ENCODE measurements around the gene PAFAH1B1.

The PAFAH1B1 gene

DNA sequence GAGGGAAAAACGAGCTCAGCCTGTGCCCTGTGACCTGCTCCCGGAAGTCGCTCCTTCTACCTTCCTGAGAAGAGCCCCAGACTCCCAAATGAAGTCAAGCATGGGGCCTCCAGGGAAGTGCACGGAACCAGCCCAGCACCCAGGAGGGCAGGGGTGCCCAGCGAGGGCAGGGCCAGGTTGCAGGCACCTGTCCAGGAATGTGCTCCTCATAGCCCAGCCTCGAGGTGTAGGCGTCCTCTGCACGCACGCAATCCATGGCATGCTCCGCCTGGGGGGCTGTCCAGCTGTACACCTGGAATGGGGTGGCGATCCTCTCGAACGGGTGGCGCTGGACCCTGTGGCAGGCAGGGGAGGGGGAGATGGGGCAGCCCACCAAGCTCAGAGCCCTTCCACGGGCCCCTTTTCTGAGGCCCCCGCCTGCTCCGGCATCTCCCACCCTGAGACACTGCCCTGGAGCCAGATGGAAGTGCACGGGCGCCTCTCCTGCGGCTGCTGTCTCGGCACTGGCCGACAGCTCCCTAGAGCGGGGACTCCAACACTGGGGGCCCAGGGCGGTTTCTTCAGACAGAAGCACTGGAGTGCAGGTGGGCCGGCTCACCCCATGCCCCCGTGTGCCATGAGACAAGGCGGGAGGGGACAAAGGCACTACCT is 107.2 kb downstream of the PAFAH1B1 start:
- peaks cover 30% of the 10 kb centered on the region for H3K79me2 ChIP-seq (ENCODE audit: control insufficient read depth, low read length)
- H4K20me1 ChIP-seq (ENCODE audit: control insufficient read depth, insufficient read depth, low read depth, low read length), result peaks cover 13% of the 10 kb centered on the region
- H3K9me2 ChIP-seq (replicated peaks; ENCODE audit: control insufficient read depth, low read length), result no peaks in the 10 kb centered on the region
- no peaks in the 10 kb centered on the region for H3F3A ChIP-seq (ENCODE audit: control insufficient read depth, insufficient read depth)
- no peaks in the 10 kb centered on the region for H3K9me3 ChIP-seq (ENCODE audit: control insufficient read depth, insufficient read depth, low read length)
- H3K36me3 ChIP-seq (ENCODE audit: control insufficient read depth, low read length), result peaks cover 91% of the 10 kb centered on the region
- no peak overlapping the region for H3K27ac ChIP-seq (ENCODE audit: low read depth, low read length)
- H3K4me3 ChIP-seq (ENCODE audit: low read length), result no peak overlapping the region
- TF ChIP-seq, protein P1, sequence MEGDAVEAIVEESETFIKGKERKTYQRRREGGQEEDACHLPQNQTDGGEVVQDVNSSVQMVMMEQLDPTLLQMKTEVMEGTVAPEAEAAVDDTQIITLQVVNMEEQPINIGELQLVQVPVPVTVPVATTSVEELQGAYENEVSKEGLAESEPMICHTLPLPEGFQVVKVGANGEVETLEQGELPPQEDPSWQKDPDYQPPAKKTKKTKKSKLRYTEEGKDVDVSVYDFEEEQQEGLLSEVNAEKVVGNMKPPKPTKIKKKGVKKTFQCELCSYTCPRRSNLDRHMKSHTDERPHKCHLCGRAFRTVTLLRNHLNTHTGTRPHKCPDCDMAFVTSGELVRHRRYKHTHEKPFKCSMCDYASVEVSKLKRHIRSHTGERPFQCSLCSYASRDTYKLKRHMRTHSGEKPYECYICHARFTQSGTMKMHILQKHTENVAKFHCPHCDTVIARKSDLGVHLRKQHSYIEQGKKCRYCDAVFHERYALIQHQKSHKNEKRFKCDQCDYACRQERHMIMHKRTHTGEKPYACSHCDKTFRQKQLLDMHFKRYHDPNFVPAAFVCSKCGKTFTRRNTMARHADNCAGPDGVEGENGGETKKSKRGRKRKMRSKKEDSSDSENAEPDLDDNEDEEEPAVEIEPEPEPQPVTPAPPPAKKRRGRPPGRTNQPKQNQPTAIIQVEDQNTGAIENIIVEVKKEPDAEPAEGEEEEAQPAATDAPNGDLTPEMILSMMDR (IDR thresholded peaks at IDR 0.05; ENCODE audit: low read depth, low read length, poor library complexity, severe bottlenecking), result no peak
- TF ChIP-seq EZH2phosphoT487 (IDR thresholded peaks at IDR 0.05; ENCODE audit: borderline replicate concordance, low read length), result no peak
- no peaks in the 10 kb centered on the region for H3K4me1 ChIP-seq (ENCODE audit: control insufficient read depth, low read length)
- H3K4me2 ChIP-seq (ENCODE audit: low read length), result no peak overlapping the region
- no peaks in the 10 kb centered on the region for H3K27me3 ChIP-seq (ENCODE audit: control insufficient read depth, low read length)

DNA sequence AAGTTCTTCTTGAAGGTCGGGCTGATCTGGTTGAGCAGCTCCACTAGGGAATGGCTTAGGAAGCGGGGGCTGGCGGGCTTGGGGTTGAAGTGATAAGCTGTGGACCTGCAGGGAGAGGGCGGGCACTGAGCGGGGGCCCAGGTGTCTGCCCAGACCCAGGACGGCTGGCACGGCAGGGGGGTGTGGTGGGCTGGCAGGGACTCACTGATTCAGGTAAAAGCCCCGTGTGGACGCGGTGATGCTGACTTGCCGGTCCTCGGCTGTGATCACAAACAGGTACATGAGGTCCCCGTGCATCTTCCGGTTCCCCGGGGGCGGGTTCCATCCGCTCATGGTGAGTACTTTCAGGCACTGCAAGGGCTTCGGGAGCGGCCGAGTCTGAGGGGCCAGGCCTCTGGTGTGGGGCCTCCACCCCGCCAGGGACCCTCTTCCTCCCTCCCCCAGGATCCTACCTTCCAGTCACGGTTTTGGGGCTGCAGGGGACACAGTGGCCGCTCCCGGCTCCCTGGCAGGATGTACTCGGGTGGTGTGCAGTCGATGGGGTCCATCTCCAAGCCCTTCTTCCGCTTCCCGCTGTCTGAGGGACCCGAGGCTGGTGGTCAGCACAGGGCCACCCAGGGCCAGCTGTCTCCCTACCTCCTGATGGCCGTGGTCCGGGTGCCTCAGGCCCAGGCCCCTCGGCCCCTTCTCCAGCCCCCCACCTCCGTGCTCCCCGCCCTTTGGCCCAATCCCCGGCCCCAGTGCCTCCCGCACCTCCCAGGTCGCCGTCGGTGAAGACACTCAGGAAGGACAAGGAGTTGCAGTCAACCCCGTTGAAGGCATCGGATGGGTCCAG is 107.9 kb downstream of the PAFAH1B1 start:
- H3K36me3 ChIP-seq (ENCODE audit: control insufficient read depth, low read length), result peaks cover 88% of the 10 kb centered on the region

DNA sequence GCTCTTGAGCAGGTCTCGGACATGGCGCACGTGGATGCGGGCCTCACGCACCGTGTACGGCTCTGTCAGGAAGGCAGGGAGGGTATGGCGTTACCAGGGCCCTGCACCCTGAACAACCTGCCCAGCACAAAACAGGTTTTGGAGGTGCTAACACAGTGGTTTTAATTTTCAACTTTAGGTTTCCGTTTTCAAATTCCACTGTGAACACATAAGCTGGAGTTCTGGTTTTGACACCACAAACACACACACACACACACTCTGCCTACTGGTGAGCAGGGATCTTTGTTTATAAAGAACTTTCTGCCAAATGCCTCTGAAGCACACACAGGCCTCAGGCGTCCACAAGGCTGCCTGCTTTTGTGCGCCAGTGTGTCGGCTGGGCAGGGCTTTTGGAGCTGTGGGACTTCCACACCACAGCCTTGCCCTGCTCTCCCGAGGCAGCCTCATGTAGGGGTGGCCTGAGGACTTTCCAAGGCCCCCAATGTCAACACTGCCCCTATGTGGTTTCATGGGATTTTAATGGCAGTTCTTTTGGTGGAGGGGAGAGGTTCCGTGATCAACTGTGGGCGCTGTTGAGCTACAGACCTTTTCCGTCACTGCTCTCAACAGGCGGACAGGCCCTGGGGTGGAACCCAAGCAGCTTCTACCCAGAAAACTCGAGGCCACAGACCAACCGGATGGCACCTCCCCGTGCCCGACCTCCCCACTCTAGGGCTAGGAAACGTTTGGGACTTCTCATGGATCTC is 108.7 kb downstream of the PAFAH1B1 start:
- Histone ChIP-seq H3K27me3 (ENCODE audit: control insufficient read depth, low read length) (no peaks in the 10 kb centered on the region), H4K20me1 (ENCODE audit: control insufficient read depth, insufficient read depth, low read depth, low read length) (peaks cover 18% of the 10 kb centered on the region), H3K9me2 (replicated peaks; ENCODE audit: control insufficient read depth, low read length) (no peaks in the 10 kb centered on the region), H3K79me2 (ENCODE audit: control insufficient read depth, low read length) (peaks cover 46% of the 10 kb centered on the region), H3K27ac (ENCODE audit: low read depth, low read length) (no peak overlapping the region), H3K4me1 (ENCODE audit: control insufficient read depth, low read length) (no peaks in the 10 kb centered on the region), H3K4me3 (ENCODE audit: low read length) (no peak overlapping the region), H3K4me2 (ENCODE audit: low read length) (no peak overlapping the region), H3K9me3 (ENCODE audit: control insufficient read depth, insufficient read depth, low read length) (no peaks in the 10 kb centered on the region), H3F3A (ENCODE audit: control insufficient read depth, insufficient read depth) (no peaks in the 10 kb centered on the region), H3K36me3 (ENCODE audit: control insufficient read depth, low read length) (peaks cover 91% of the 10 kb centered on the region)
- no peak for TF ChIP-seq EZH2phosphoT487 (IDR thresholded peaks at IDR 0.05; ENCODE audit: borderline replicate concordance, low read length)
- TF ChIP-seq, protein P1 (IDR thresholded peaks at IDR 0.05; ENCODE audit: low read depth, low read length, poor library complexity, severe bottlenecking), result no peak

More for the DNA sequence above, 107.9 kb downstream of the PAFAH1B1 start:
- Histone ChIP-seq H3K4me3 (ENCODE audit: low read length) (no peak overlapping the region), H3K27ac (ENCODE audit: low read depth, low read length) (no peak overlapping the region), H3K4me2 (ENCODE audit: low read length) (no peak overlapping the region), H3F3A (ENCODE audit: control insufficient read depth, insufficient read depth) (no peaks in the 10 kb centered on the region), H3K9me2 (replicated peaks; ENCODE audit: control insufficient read depth, low read length) (no peaks in the 10 kb centered on the region), H3K79me2 (ENCODE audit: control insufficient read depth, low read length) (peaks cover 38% of the 10 kb centered on the region), H4K20me1 (ENCODE audit: control insufficient read depth, insufficient read depth, low read depth, low read length) (peaks cover 16% of the 10 kb centered on the region), H3K9me3 (ENCODE audit: control insufficient read depth, insufficient read depth, low read length) (no peaks in the 10 kb centered on the region), H3K4me1 (ENCODE audit: control insufficient read depth, low read length) (no peaks in the 10 kb centered on the region), H3K27me3 (ENCODE audit: control insufficient read depth, low read length) (no peaks in the 10 kb centered on the region)
- TF ChIP-seq EZH2phosphoT487 (IDR thresholded peaks at IDR 0.05; ENCODE audit: borderline replicate concordance, low read length), result no peak
- TF ChIP-seq, protein P1 (IDR thresholded peaks at IDR 0.05; ENCODE audit: low read depth, low read length, poor library complexity, severe bottlenecking), result no peak

All from DOHH2 (cell line).